ENCODE data around the gene IL31.
A peak's percentile ranks its signal among the peaks of the same experiment; 100 is the strongest.

The IL31 gene

DNA sequence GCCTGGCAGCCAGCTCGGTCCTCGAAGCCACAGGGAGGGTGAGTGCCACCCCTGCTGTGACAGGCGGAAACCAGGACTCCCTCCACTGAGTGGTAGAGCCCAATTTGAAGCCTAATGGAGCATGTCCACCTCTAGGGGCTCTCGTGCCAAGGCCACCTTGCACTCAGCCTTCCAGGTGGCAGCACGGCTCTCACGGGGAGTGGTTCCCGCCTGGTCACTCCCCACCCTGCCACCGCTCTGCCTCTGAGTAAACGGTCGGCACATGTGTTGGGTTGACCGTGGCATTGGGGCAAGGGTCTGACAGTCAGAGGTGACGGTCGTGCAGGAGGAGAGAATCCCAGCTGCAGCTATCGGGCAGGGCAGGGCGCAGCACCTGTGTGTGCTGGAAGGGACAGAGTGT lies 34.8 kb downstream of the IL31 start:
- POLR2A ChIA-PET = no interaction called here
- H3K4me3 ChIP-seq (ENCODE audit: low read depth, low read length) = no peak overlapping the region
- TF ChIP-seq, protein P1, sequence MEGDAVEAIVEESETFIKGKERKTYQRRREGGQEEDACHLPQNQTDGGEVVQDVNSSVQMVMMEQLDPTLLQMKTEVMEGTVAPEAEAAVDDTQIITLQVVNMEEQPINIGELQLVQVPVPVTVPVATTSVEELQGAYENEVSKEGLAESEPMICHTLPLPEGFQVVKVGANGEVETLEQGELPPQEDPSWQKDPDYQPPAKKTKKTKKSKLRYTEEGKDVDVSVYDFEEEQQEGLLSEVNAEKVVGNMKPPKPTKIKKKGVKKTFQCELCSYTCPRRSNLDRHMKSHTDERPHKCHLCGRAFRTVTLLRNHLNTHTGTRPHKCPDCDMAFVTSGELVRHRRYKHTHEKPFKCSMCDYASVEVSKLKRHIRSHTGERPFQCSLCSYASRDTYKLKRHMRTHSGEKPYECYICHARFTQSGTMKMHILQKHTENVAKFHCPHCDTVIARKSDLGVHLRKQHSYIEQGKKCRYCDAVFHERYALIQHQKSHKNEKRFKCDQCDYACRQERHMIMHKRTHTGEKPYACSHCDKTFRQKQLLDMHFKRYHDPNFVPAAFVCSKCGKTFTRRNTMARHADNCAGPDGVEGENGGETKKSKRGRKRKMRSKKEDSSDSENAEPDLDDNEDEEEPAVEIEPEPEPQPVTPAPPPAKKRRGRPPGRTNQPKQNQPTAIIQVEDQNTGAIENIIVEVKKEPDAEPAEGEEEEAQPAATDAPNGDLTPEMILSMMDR (IDR thresholded peaks at IDR 0.05; ENCODE audit: insufficient read depth, low read length, missing control alignments) = no peak
- no peak for DNase-seq (ENCODE audit: low read depth, low spot score)
- CTCF ChIA-PET = interaction anchor here (0.8 to 1.6 kb wide), 6 partner anchors 13 to 85 kb away, joined by 3 to 6 read pairs (median 3); no protein-coding TSS in a partner anchor

DNA sequence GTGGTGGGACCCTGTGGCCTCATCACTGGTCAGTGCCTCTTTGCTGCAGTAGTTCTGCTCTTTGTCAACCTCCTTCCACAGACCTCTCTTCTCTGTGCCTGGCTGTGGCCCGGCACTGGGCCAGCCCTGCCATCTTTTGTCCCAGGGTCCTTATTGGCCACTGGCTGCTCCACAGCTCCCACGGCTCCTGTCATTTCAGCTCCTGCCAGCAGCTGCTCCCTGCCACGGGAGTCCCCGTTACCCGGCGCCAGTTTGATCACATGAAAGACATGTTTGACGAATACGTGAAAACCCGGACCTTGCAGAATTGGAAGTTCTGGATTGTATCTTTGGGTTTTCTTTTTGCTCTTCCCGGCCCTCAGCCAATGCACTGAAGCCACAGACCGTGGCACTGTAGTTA lies 35.4 kb downstream of the IL31 start:
- no peak overlapping the region for H3K4me3 ChIP-seq (ENCODE audit: low read depth, low read length)
- CTCF ChIA-PET = interaction anchor here (0.7 to 1.6 kb wide), 6 partner anchors 13 to 84 kb away, joined by 3 to 7 read pairs (median 4); no protein-coding TSS in a partner anchor
- POLR2A ChIA-PET = no interaction called here
- DNase-seq (ENCODE audit: low read depth, low spot score) = no peak
- TF ChIP-seq, protein P1 (IDR thresholded peaks at IDR 0.05; ENCODE audit: insufficient read depth, low read length, missing control alignments) = no peak

GRCh38 chr12:122138181-122138580 lies 35.8 kb downstream of the IL31 start:
- TF ChIP-seq, protein P1 (IDR thresholded peaks at IDR 0.05; ENCODE audit: insufficient read depth, low read length, missing control alignments) = no peak
- H3K4me3 ChIP-seq (ENCODE audit: low read depth, low read length) = no peak overlapping the region
- POLR2A ChIA-PET = no interaction called here
- CTCF ChIA-PET = interaction anchor here (0.7 to 1.4 kb wide), 5 partner anchors 15 to 84 kb away, joined by 3 to 7 read pairs (median 4); no protein-coding TSS in a partner anchor
- DNase-seq (ENCODE audit: low read depth, low spot score) = no peak

DNA sequence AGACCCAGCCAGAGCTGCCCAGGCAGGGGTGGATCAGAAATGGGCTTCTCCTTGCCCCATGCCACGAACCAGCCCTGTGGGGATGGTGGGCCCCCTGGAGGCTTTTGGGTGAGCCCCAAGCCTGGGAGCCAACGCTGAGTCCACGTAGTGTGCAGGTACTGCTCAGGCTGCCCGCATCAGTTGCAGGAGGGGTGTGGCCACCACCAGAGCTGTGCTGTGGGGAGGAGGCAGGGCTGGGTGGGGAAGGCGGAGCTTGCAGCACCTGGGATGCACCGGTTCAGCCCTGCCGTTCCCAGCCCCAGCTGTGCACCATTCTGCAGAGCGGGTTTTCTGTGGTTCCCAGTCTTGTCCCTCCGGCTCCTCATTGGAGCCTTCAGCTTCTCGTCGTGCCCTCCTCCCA lies 36.3 kb downstream of the IL31 start:
- TF ChIP-seq, protein P1 (IDR thresholded peaks at IDR 0.05; ENCODE audit: insufficient read depth, low read length, missing control alignments) = no peak
- ChIA-PET CTCF (interaction anchor here (0.7 to 1.4 kb wide), 5 partner anchors 14 to 83 kb away, joined by 3 to 7 read pairs (median 4); no protein-coding TSS in a partner anchor), POLR2A (no interaction called here)
- H3K4me3 ChIP-seq (ENCODE audit: low read depth, low read length) = no peak overlapping the region
- no peak for DNase-seq (ENCODE audit: low read depth, low spot score)

- CTCF ChIA-PET = no interaction called here
- no peak overlapping the region for H3K4me3 ChIP-seq (ENCODE audit: low read depth, low read length)
- POLR2A ChIA-PET = no interaction called here
- TF ChIP-seq, protein P1 (IDR thresholded peaks at IDR 0.05; ENCODE audit: insufficient read depth, low read length, missing control alignments) = peak; percentile 17
- no peak for DNase-seq (ENCODE audit: low read depth, low spot score)
Measured at GRCh38 chr12:122137229-122137628, 36.8 kb downstream of the IL31 start.

- H3K4me3 ChIP-seq (ENCODE audit: low read depth, low read length) = no peak overlapping the region
- ChIA-PET CTCF (no interaction called here), POLR2A (no interaction called here)
- no peak for DNase-seq (ENCODE audit: low read depth, low spot score)
- TF ChIP-seq, protein P1 (IDR thresholded peaks at IDR 0.05; ENCODE audit: insufficient read depth, low read length, missing control alignments) = no peak
Measured at GRCh38 chr12:122135437-122136031, 38.5 kb downstream of the IL31 start.
